Esophagus muscularis mucosa (tissue), 4 donors: ENCODE results near the gene MARCHF2. TPM values are rescaled to one million over a fixed set of nuclear protein-coding genes. Genes with fewer than 3 reads are reported as not detected.

Experiments
- DNase-seq: peaks from one replicate; pipeline ENCODE4 v3.0.0-alpha.2; 2017; ENCODE audit errors: extremely low spot score
- H3K27ac ChIP-seq, 4 donors: fragments of 200-600 bp; sonication (generic); replicated peaks in 1 of 4; 1 replicate in 3 of 4; 2 replicates in 1 of 4; pipeline ENCODE4 v1.5.1; 2016 to 2019; ENCODE audit warnings: mild to moderate bottlenecking in 1 of 4
- H3K27me3 ChIP-seq, 4 donors: fragments of 200-600 bp; sonication (generic); one replicate each; pipeline versions ENCODE4 v1.5.1 to v1.6.0; 2016 to 2019
- H3K36me3 ChIP-seq, 4 donors: fragments of 200-600 bp; sonication (generic); one replicate each; pipeline ENCODE4 v1.5.1; 2016 to 2019
- H3K4me1 ChIP-seq, 4 donors: fragments of 200-600 bp; sonication (generic); one replicate each; pipeline ENCODE4 v1.5.1; 2016 to 2019
- H3K4me3 ChIP-seq, 4 donors: fragments of 200-600 bp; sonication (generic); 1 replicate in 2 of 4; 2 replicates in 2 of 4; pipeline ENCODE4 v1.5.1; 2016 to 2019; ENCODE audit warnings: mild to moderate bottlenecking in 4 of 4, moderate library complexity in 1 of 4
- H3K9me3 ChIP-seq, 4 donors: fragments of 200-600 bp; sonication (generic); 1 replicate in 3 of 4; 2 replicates in 1 of 4; pipeline ENCODE4 v1.5.1; 2016 to 2019
- EP300 ChIP-seq: sonication (generic); formaldehyde crosslinking; IDR thresholded peaks from one replicate; pipeline ENCODE4 v1.6.1; 2017; ENCODE audit warnings: antibody characterized with exemption
- POLR2A ChIP-seq: fragments of 450-650 bp; IDR thresholded peaks from one replicate; pipeline ENCODE4 v1.6.1; 2017; ENCODE audit warnings: antibody characterized with exemption, moderate library complexity, mild to moderate bottlenecking, low read depth
- POLR2AphosphoS5 ChIP-seq, 2 donors: sonication (generic); formaldehyde crosslinking; IDR thresholded peaks; one replicate each; pipeline ENCODE4 v1.6.1; 2017; ENCODE audit warnings: antibody characterized with exemption in 2 of 2
- WGBS: methylation state at CpG from one replicate; pipeline ENCODE4 v1.1.5; 2018; 5-methylcytosine and 5-hydroxymethylcytosine counted together
- intact Hi-C: fragments of 100-400 bp; cut with DNase I; formaldehyde crosslinking; loops from one replicate; pipeline ENCODE4 v1.15.1; 2023
- total RNA-seq, 4 donors: library from RNA; depleted of rRNA; stranded (reverse); fragments of >200 nt; gene quantifications; one replicate each; pipeline versions ENCODE4 v1.1.0 to v1.2.1, GENCODE V29; 2016
- TF ChIP-seq, protein P1 (sequence below), 3 experiments: fragments of 200-600 bp in 2 of 3; fragments of 450-650 bp in 1 of 3; sonication (generic) in 2 of 3; IDR thresholded peaks; one replicate each; pipeline ENCODE4 v1.5.1; 2017 to 2019; ENCODE audit warnings: antibody characterized with exemption in 3 of 3, mild to moderate bottlenecking in 2 of 3, moderate library complexity in 1 of 3

The MARCHF2 gene
- total RNA-seq, 4 donors from 2014 or later, result 227 to 286 (median 247) TPM

DNA sequence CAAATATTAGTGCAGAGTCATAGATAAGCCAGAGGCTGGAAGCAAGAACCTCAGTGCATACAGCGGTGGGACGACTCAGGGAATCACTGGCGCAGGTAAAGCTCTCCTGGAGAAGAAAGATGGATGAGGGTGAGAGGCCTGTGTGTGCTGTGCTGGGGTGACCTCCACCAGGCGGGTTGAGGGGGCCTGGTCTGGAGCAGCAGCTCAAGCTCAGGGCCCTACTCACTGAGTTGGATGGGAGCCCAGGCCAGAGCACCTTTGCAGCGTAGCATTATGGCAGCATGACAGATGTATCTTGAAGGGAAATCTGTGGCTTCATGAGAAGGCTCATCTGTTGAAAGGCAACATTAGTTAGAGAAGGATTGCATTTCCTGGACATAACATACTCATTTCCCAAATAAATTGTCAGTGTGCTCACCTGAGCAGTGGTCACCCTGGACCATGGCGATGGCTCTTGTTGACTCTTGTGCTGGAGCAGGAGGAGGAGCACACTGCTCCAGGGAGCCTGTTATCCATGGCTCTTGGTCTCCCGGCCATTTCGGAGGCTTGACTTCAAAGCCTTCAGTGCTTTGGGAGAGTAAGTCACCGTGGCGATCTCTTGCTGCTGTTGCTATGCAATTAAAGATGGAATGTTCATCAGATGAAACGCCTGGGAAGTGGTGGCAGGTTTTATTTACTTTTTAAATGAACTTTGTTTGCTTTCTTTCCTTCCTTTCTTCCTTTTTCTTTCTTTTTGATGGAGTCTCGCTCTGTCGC, 56.7 kb downstream of the MARCHF2 start:
- TF ChIP-seq, protein P1, sequence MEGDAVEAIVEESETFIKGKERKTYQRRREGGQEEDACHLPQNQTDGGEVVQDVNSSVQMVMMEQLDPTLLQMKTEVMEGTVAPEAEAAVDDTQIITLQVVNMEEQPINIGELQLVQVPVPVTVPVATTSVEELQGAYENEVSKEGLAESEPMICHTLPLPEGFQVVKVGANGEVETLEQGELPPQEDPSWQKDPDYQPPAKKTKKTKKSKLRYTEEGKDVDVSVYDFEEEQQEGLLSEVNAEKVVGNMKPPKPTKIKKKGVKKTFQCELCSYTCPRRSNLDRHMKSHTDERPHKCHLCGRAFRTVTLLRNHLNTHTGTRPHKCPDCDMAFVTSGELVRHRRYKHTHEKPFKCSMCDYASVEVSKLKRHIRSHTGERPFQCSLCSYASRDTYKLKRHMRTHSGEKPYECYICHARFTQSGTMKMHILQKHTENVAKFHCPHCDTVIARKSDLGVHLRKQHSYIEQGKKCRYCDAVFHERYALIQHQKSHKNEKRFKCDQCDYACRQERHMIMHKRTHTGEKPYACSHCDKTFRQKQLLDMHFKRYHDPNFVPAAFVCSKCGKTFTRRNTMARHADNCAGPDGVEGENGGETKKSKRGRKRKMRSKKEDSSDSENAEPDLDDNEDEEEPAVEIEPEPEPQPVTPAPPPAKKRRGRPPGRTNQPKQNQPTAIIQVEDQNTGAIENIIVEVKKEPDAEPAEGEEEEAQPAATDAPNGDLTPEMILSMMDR (IDR thresholded peaks at IDR 0.05), result no peak
- TF ChIP-seq POLR2A, result no peak
- no peak for TF ChIP-seq POLR2AphosphoS5 (IDR thresholded peaks at IDR 0.05)
- TF ChIP-seq EP300, result no peak
- no peaks in the 10 kb centered on the region for H3K27me3 ChIP-seq
- no peak for DNase-seq
- no peaks in the 10 kb centered on the region for H3K9me3 ChIP-seq
- no peak overlapping the region for H3K4me3 ChIP-seq
- H3K27ac ChIP-seq, result no peak overlapping the region
- peaks cover 91 to 100% (median 99%) of the 10 kb centered on the region in 4 donors for H3K36me3 ChIP-seq
- peaks cover 0 to 7% (median 3%) of the 10 kb centered on the region in 4 donors for H3K4me1 ChIP-seq
- WGBS, result 86% methylated on average over 11 of the region's 13 CpGs
- intact Hi-C loops, result no loop called here

DNA sequence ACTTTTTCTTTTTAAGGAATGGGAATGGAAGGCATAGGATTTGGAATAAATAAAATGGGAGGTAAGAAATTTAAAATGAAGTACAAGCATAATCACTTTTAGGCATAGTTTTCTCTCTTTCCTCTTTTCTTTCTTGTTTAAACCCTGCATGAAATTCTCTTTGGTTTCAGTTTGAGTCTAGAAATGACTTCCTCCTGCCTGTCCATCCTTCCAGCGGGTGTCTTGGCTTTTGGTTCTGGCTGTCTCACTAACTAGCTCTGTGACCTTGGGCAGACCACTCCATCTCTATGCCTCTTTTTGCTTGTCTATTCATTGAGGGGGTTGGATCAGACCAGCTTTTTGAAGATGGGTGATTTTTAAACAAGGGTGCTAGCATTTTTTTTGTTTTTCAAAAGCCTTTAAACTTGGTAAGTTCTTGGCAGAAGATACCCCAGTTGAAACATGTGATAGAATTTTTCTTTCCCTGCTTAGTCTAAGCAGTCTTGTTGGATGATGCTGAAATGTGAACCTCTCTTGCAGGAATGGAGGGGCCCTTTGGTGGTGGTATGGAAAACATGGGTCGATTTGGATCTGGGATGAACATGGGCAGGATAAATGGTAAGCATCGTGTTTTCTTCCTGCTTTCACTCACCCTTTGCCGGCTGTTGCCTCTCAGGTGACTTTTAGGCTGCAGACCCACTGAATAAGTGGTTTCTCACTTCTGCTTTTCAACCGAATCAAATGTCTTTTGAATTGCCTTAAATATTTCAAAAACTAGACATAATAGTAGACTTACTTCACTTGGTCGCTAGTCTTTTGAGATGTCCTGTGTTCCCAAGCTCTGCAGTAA, 60.8 kb downstream of the MARCHF2 start:
- Histone ChIP-seq H3K36me3 (peaks cover 71 to 100% (median 95%) of the 10 kb centered on the region in 4 donors), H3K4me1 (peaks cover 17 to 28% (median 25%) of the 10 kb centered on the region in 4 donors), H3K4me3 (no peak overlapping the region), H3K27ac (no peak overlapping the region), H3K9me3 (no peaks in the 10 kb centered on the region), H3K27me3 (no peaks in the 10 kb centered on the region)
- no peak for TF ChIP-seq POLR2A
- TF ChIP-seq, protein P1 (IDR thresholded peaks at IDR 0.05), result no peak
- intact Hi-C loops, result no loop called here
- DNase-seq, result no peak
- WGBS, result 79% methylated on average over 6 of the region's 6 CpGs

DNA sequence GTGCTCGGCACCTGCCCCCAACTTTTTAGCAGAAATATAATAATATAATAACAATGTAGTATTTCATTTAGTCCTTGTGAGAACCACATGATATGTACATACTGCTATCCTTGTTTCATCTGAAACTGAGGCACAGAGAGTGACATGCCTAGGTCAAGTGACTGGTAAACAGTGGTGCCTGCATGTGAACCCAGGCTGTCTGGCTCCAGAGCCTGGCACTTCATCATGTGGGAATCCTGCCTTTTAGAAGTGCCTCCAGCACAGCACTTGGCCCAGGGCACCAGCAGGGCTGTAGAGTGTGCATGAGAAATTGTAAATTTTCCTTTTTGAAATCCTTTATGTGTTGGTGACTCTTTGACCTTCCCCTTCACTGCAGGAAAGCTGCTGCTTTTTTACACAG, 61.9 kb downstream of the MARCHF2 start:
- intact Hi-C loops, result no loop called here
- peaks cover 18 to 28% (median 23%) of the 10 kb centered on the region in 4 donors for H3K4me1 ChIP-seq
- H3K27ac ChIP-seq, result no peak overlapping the region
- H3K9me3 ChIP-seq, result no peaks in the 10 kb centered on the region
- no peak overlapping the region for H3K4me3 ChIP-seq
- H3K27me3 ChIP-seq, result no peaks in the 10 kb centered on the region
- DNase-seq, result no peak
- peaks cover 60 to 96% (median 86%) of the 10 kb centered on the region in 4 donors for H3K36me3 ChIP-seq
- WGBS, result 100% methylated on average over 1 of the region's 1 CpG
- no peak for TF ChIP-seq POLR2AphosphoS5 (IDR thresholded peaks at IDR 0.05)
- no peak for TF ChIP-seq EP300
- TF ChIP-seq, protein P1 (IDR thresholded peaks at IDR 0.05), result no peak
- no peak for TF ChIP-seq POLR2A

DNA sequence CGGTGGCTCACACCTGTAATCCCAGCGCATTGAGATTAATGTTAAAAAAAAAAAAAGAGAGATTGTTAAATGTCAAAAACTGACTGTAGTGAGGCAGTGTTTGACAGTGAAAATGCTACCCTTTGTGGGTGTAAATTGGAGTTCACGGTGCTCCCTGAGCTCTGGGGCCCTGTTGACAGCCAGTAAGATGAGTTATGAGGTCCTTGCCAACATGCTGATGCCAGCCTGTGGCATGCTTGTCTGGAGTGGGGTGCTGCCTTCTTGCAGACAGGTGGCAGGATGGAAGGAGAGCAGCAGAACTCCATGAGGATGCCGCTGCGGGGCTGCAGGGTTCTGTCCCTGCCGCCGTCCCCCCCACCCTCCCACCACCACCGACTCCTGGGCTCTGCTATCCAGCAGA, 63.4 kb downstream of the MARCHF2 start:
- DNase-seq, result no peak
- whole genome bisulfite sequencing, result 73% methylated on average over 5 of the region's 8 CpGs
- Histone ChIP-seq H3K27ac (no peak overlapping the region), H3K36me3 (peaks cover 46 to 95% (median 78%) of the 10 kb centered on the region in 4 donors), H3K4me3 (no peak overlapping the region), H3K27me3 (no peaks in the 10 kb centered on the region), H3K4me1 (peaks cover 29 to 43% (median 37%) of the 10 kb centered on the region in 4 donors), H3K9me3 (no peaks in the 10 kb centered on the region)
- intact Hi-C loops, result no loop called here
- TF ChIP-seq POLR2A, result no peak
- TF ChIP-seq, protein P1 (IDR thresholded peaks at IDR 0.05), result no peak
- no peak for TF ChIP-seq POLR2AphosphoS5 (IDR thresholded peaks at IDR 0.05)
- TF ChIP-seq EP300, result no peak
